Kidney (tissue), 14 donors: ENCODE data around the gene HS3ST2. TPM values are rescaled to one million over a fixed set of nuclear protein-coding genes. Genes with fewer than 3 reads are reported as not detected.
A peak's percentile ranks its signal among the peaks of the same experiment; 100 is the strongest.

Experiments
- DNase-seq, 5 donors: peaks; one replicate each; pipeline ENCODE4 v3.0.0-alpha.2; 2013 to 2020
- FAIRE-seq: peaks from 2 replicates; lab custom pipeline; 2012; peaks lifted over from hg19 to GRCh38; lab: Jason Lieb, UNC
- H3K27ac ChIP-seq, 2 donors: one replicate each; pipeline ENCODE4 v1.7.0; 2013; ENCODE audit warnings: low read depth in 2 of 2, low read length in 2 of 2, inconsistent platforms in 1 of 2
- H3K27me3 ChIP-seq: one replicate; pipeline ENCODE4 v1.7.1; 2013; ENCODE audit warnings: low read length, inconsistent platforms; ENCODE audit not compliant: control insufficient read depth, insufficient read depth
- H3K36me3 ChIP-seq, 3 donors: one replicate each; pipeline versions ENCODE4 v1.7.0 to v1.7.1; 2013; ENCODE audit warnings: low read length in 3 of 3, control low read depth in 1 of 3, inconsistent platforms in 1 of 3; ENCODE audit not compliant: insufficient read depth in 3 of 3, control insufficient read depth in 2 of 3
- H3K4me1 ChIP-seq, 3 donors: one replicate each; pipeline versions ENCODE4 v1.7.0 to v1.7.1; 2013; ENCODE audit warnings: low read length in 3 of 3, inconsistent platforms in 1 of 3, low read depth in 1 of 3; ENCODE audit not compliant: control insufficient read depth in 2 of 3, insufficient read depth in 2 of 3
- H3K4me3 ChIP-seq, 3 donors: one replicate each; pipeline versions ENCODE4 v1.7.0 to v1.8.1; 2013; ENCODE audit warnings: low read length in 3 of 3, control low read depth in 1 of 3, inconsistent platforms in 1 of 3
- H3K9ac ChIP-seq, 3 donors: one replicate each; pipeline versions ENCODE4 v1.7.0 to v1.7.1; 2013; ENCODE audit warnings: low read length in 3 of 3, control low read depth in 1 of 3, inconsistent platforms in 1 of 3
- H3K9me3 ChIP-seq, 3 donors: one replicate each; pipeline versions ENCODE4 v1.7.0 to v1.7.1; 2013; ENCODE audit warnings: low read length in 3 of 3, control low read depth in 1 of 3, inconsistent platforms in 1 of 3; ENCODE audit not compliant: control insufficient read depth in 2 of 3, insufficient read depth in 1 of 3
- intact Hi-C: fragments of 100-400 bp; cut with DNase I; formaldehyde crosslinking; loops from one replicate; pipeline ENCODE4 v1.11.1; 2022
- polyA plus RNA-seq: library from polyadenylated mRNA; stranded (reverse); fragments of 350-450 nt; fragmentation: Illumina TruSeq; extraction: RNeasy Lipid Tissue Mini Kit (QIAGEN cat#74804); gene quantifications from one replicate; pipeline ENCODE4 v1.2.3, GENCODE V29; 2014; ENCODE audit warnings: low read depth, low replicate concordance; ENCODE audit not compliant: insufficient read depth
- total RNA-seq: library from RNA; stranded (reverse); fragmentation: NEBNext Ultra II Directional; extraction: Animal tissue kit (Norgen Biotek cat#: 25700); gene quantifications from one replicate; pipeline ENCODE4 v1.2.1, GENCODE V29; 2021
- TF ChIP-seq, protein P1 (sequence below): IDR thresholded peaks from 3 replicates; pipeline ENCODE4 v1.5.1; 2012; ENCODE audit warnings: mild to moderate bottlenecking, moderate library complexity, borderline replicate concordance; ENCODE audit not compliant: insufficient read depth; ENCODE audit errors: extremely low read depth
- donor health status: control.
- donor health status: control.
- donor health status: control.
- donor health status: control.
- donor health status: control.
- donor health status: DM: yes; HTN: yes; CAD: no.
- donor health status: Normal renal cell carcinoma (clear cell type).

The HS3ST2 gene
- total and polyA plus RNA-seq, 2 donors from 2014 or later = 1.5 TPM; not detected in 1

DNA sequence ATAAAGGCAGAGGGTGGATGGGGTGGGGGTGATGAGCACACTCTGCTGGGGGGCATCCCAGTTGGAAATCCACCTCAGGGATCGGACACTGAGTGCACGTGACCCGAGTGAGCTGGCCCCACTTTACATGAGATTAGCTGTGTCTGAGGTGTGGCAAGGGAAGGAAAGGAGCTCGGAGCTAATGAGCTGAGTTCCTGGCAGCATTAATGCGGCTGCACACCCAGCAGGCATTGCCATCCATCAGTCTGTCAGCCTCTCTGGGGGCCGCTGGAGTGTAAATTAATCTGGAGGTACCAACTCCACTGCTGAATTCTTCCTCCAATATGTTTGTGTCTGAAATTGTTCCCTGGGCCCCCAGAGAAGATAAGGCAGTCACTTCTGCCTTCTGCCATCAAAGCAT lies 65.5 kb downstream of the HS3ST2 start:
- no peak overlapping the region for H3K4me3 ChIP-seq
- FAIRE-seq (no peak), DNase-seq (peak in 3 of 5 donors; percentile 9 to 41 (median 30))
- H3K27me3 ChIP-seq = no peaks in the 10 kb centered on the region
- TF ChIP-seq, protein P1, sequence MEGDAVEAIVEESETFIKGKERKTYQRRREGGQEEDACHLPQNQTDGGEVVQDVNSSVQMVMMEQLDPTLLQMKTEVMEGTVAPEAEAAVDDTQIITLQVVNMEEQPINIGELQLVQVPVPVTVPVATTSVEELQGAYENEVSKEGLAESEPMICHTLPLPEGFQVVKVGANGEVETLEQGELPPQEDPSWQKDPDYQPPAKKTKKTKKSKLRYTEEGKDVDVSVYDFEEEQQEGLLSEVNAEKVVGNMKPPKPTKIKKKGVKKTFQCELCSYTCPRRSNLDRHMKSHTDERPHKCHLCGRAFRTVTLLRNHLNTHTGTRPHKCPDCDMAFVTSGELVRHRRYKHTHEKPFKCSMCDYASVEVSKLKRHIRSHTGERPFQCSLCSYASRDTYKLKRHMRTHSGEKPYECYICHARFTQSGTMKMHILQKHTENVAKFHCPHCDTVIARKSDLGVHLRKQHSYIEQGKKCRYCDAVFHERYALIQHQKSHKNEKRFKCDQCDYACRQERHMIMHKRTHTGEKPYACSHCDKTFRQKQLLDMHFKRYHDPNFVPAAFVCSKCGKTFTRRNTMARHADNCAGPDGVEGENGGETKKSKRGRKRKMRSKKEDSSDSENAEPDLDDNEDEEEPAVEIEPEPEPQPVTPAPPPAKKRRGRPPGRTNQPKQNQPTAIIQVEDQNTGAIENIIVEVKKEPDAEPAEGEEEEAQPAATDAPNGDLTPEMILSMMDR = no peak
- no peaks in the 10 kb centered on the region for H3K36me3 ChIP-seq
- no peak overlapping the region for H3K27ac ChIP-seq
- H3K9ac ChIP-seq = no peak overlapping the region
- no peaks in the 10 kb centered on the region for H3K4me1 ChIP-seq
- intact Hi-C loops = no loop called here
- H3K9me3 ChIP-seq = no peaks in the 10 kb centered on the region

DNA sequence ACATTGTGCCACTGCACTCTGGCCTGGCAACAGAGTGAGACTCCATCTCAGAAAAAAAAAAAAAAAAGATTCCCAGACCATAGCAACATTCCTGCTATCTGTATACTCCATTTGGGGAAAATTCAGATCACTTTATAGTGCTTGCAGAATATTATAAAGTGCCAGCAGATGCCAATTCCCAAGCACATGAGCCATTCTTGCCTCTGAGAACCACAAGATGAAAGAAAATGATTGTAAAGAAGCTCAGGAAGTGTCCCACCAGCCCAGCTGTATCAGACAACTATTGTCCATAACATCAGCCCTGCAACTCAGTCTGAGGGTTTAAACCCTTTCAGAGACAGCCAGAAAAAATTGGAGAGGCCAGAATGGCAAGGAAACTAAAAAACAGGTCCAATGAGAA lies 69.0 kb downstream of the HS3ST2 start:
- no peaks in the 10 kb centered on the region for H3K4me1 ChIP-seq
- H3K36me3 ChIP-seq = no peaks in the 10 kb centered on the region
- no peak overlapping the region for H3K9ac ChIP-seq
- no peak overlapping the region for H3K27ac ChIP-seq
- no peaks in the 10 kb centered on the region for H3K27me3 ChIP-seq
- TF ChIP-seq, protein P1 = no peak
- no peaks in the 10 kb centered on the region for H3K9me3 ChIP-seq
- H3K4me3 ChIP-seq = no peak overlapping the region
- no peak for DNase-seq
- intact Hi-C loops = no loop called here
- FAIRE-seq = no peak

DNA sequence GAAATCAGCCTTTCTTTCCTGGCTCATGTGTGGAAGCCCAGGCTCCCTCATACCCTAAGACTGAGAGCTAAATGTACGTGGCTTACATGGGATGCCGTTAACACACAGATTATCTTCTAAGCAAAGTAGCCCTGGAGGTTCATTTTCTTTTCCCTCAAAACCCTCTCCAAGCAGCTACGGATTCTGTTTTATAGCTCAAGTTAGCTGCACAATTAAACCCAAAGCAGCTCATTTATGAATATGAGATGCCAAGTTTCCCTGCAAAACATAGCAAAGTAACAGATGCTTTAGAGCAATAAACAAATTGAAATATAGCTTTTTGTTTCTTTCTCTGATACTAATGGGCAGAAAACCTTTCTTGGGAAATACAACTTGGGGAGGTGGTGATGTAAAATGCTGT lies 72.0 kb downstream of the HS3ST2 start:
- Histone ChIP-seq H3K27ac (no peak overlapping the region), H3K36me3 (no peaks in the 10 kb centered on the region), H3K9me3 (no peaks in the 10 kb centered on the region), H3K27me3 (no peaks in the 10 kb centered on the region), H3K4me1 (no peaks in the 10 kb centered on the region), H3K4me3 (no peak overlapping the region), H3K9ac (no peak overlapping the region)
- intact Hi-C loops = no loop called here
- DNase-seq (no peak), FAIRE-seq (no peak)
- TF ChIP-seq, protein P1 = no peak

DNA sequence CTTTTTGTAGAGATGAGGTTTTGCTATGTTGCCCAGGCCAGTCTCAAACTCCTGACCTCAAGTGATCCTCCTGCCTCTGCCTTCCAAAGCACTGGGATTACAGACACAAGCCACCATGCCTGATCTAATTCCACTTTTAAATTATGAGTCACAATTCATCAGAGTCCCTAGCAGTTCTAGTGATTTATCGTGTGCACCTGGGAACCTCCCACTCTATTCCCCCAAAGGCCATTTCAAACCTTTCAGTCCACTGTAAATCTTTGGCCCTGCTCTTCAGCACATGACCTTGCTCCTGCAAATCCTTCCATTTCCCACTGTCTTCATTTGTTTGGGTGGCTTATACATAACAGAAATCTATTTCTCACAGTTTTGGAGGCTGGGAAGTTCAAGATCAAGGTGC lies 73.0 kb downstream of the HS3ST2 start:
- Histone ChIP-seq H3K36me3 (no peaks in the 10 kb centered on the region), H3K9me3 (no peaks in the 10 kb centered on the region), H3K27ac (no peak overlapping the region), H3K4me1 (no peaks in the 10 kb centered on the region), H3K27me3 (no peaks in the 10 kb centered on the region), H3K4me3 (no peak overlapping the region), H3K9ac (no peak overlapping the region)
- DNase-seq (peak in 1 of 5 donors; percentile 10), FAIRE-seq (no peak)
- TF ChIP-seq, protein P1 = no peak
- intact Hi-C loops = no loop called here
